Adrenal gland (tissue), 12 donors: Measurements from ENCODE around the gene UBXN2A. TPM values are rescaled to one million over a fixed set of nuclear protein-coding genes. Genes with fewer than 3 reads are reported as not detected.

Source experiments
- DNase-seq, 7 donors: peaks; one replicate each; pipeline ENCODE4 v3.0.0-alpha.2; 2019 to 2020
- H3K27ac ChIP-seq, 5 donors: fragments of 200-600 bp; sonication (generic) in 4 of 5; 1 replicate in 3 of 5; 2 replicates in 2 of 5; pipeline versions ENCODE4 v1.5.1 to v1.8.0; 2016 to 2020; ENCODE audit warnings: mild to moderate bottlenecking in 1 of 5
- H3K27me3 ChIP-seq: fragments of 200-600 bp; 2 replicates; pipeline ENCODE4 v1.8.0; 2021
- H3K36me3 ChIP-seq, 2 donors: fragments of 200-600 bp; replicated peaks in 1 of 2; 1 replicate in 1 of 2; 2 replicates in 1 of 2; pipeline versions ENCODE4 v1.5.1 to v1.8.0; 2018 to 2022
- H3K4me1 ChIP-seq, 2 donors: fragments of 200-600 bp; replicated peaks in 1 of 2; 1 replicate in 1 of 2; 2 replicates in 1 of 2; pipeline versions ENCODE4 v1.5.1 to v1.8.0; 2018 to 2021
- H3K4me3 ChIP-seq, 4 donors: fragments of 200-600 bp; sonication (generic) in 3 of 4; one replicate each; pipeline ENCODE4 v1.5.1; 2016 to 2018
- H3K9me3 ChIP-seq, 3 donors: fragments of 200-600 bp; sonication (generic) in 1 of 3; replicated peaks in 1 of 3; 1 replicate in 2 of 3; 2 replicates in 1 of 3; pipeline versions ENCODE4 v1.5.1 to v1.8.0; 2016 to 2021
- POLR2A ChIP-seq, 2 donors: fragments of 450-650 bp; IDR thresholded peaks; one replicate each; pipeline ENCODE4 v1.6.1; 2017; ENCODE audit warnings: antibody characterized with exemption in 2 of 2, mild to moderate bottlenecking in 2 of 2, moderate library complexity in 1 of 2
- WGBS, 4 donors: extraction: QIAGEN DNeasy Blood & Tissue Kit in 2 of 4; methylation state at CpG; one replicate each; pipeline versions ENCODE4 v1.1.5 to v1.1.7; 2013 to 2017; 5-methylcytosine and 5-hydroxymethylcytosine counted together
- intact Hi-C, 2 donors: fragments of 100-400 bp; cut with DNase I; formaldehyde crosslinking; loops; one replicate each; pipeline versions ENCODE4 v1.14.1 to v1.15.0; 2022 to 2023
- polyA plus RNA-seq, 3 donors: library from polyadenylated mRNA; stranded (reverse); fragments of 200-250 nt in 2 of 3; fragments of 350-450 nt in 1 of 3; fragmentation: Illumina TruSeq in 1 of 3; extraction: RNeasy Lipid Tissue Mini Kit (QIAGEN cat#74804) in 1 of 3; gene quantifications; one replicate each; pipeline ENCODE4 v1.2.3, GENCODE V29; 2013 to 2014
- total RNA-seq, 9 donors: library from RNA; depleted of rRNA in 4 of 9; stranded (reverse); fragments of >200 nt in 4 of 9; fragments of 120-200 nt in 1 of 9; fragmentation: NEBNext Ultra II Directional in 1 of 9; extraction: Animal tissue kit (Norgen Biotek cat#: 25700) in 1 of 9; gene quantifications; one replicate each; pipeline versions ENCODE4 v1.1.0 to v1.2.4, GENCODE V29; 2013 to 2023
- TF ChIP-seq, protein P1 (sequence below), 6 experiments: fragments of 450-650 bp in 4 of 6; fragments of 200-600 bp in 2 of 6; sonication (generic) in 1 of 6; IDR thresholded peaks; 1 replicate in 5 of 6; 2 replicates in 1 of 6; pipeline versions ENCODE4 v1.5.1 to v1.8.0; 2016 to 2021; ENCODE audit warnings: antibody characterized with exemption in 6 of 6, mild to moderate bottlenecking in 2 of 6, moderate library complexity in 1 of 6
- donor health status: healthy with polysubstance abuse.
- donor health status: Bipolar disorder and iron deficiency.
- donor health status: DM: yes; HTN: yes; CAD: no.
- donor health status: DM: no; HTN: no; CAD: no.
- donor health status: DM: no; HTN: no; CAD: no.
- donor health status: DM: yes; HTN: yes; CAD: no.

UBXN2A gene
- total and polyA plus RNA-seq, 12 donors, result 5.4 to 17.3 (median 11.0) TPM

DNA sequence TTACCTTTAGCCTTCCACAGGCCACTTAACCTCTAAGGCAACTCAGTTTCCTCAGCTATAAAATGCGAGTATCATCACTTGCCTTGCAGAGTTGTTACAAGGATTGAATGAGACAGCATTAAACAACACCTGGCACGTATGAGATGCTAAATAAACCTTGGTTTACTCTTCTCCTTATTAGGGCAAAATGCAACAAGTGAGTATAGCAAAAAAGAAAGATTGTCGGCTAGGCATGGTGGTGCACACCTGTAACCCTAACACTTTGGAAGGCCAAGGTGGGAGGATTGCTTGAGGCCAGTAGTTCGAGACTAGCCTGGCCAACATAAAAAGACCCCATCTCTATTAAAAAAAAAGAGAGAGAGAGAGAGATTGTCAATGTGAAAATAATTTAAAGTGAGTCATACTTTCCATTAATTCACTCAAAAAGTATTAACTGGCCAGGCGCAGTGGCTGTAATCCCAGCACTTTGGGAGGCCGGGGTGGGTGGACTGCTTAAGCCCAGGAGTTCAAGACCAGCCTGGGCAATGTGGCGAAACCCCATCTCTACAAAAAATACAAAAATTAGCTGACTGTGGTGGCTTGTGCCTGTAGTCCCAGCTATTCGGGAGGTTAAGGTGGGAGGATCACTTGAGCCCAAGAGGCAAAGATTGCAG lies 21.3 kb upstream of the UBXN2A start:
- DNase-seq, result no peak
- no peak overlapping the region for H3K27ac ChIP-seq
- WGBS, 4 donors, result 90 to 95% (median 91%) methylated on average over 8 of the region's 8 CpGs
- H3K27me3 ChIP-seq, result no peaks in the 10 kb centered on the region
- no peaks in the 10 kb centered on the region for H3K36me3 ChIP-seq
- H3K9me3 ChIP-seq, result no peaks in the 10 kb centered on the region
- H3K4me1 ChIP-seq, result peaks cover 4 to 35% of the 10 kb centered on the region in 2 donors
- TF ChIP-seq, protein P1, sequence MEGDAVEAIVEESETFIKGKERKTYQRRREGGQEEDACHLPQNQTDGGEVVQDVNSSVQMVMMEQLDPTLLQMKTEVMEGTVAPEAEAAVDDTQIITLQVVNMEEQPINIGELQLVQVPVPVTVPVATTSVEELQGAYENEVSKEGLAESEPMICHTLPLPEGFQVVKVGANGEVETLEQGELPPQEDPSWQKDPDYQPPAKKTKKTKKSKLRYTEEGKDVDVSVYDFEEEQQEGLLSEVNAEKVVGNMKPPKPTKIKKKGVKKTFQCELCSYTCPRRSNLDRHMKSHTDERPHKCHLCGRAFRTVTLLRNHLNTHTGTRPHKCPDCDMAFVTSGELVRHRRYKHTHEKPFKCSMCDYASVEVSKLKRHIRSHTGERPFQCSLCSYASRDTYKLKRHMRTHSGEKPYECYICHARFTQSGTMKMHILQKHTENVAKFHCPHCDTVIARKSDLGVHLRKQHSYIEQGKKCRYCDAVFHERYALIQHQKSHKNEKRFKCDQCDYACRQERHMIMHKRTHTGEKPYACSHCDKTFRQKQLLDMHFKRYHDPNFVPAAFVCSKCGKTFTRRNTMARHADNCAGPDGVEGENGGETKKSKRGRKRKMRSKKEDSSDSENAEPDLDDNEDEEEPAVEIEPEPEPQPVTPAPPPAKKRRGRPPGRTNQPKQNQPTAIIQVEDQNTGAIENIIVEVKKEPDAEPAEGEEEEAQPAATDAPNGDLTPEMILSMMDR (IDR thresholded peaks at IDR 0.05), result no peak
- TF ChIP-seq POLR2A (IDR thresholded peaks at IDR 0.05), result no peak
- H3K4me3 ChIP-seq, result no peak overlapping the region
- intact Hi-C loops, result no loop called here

DNA sequence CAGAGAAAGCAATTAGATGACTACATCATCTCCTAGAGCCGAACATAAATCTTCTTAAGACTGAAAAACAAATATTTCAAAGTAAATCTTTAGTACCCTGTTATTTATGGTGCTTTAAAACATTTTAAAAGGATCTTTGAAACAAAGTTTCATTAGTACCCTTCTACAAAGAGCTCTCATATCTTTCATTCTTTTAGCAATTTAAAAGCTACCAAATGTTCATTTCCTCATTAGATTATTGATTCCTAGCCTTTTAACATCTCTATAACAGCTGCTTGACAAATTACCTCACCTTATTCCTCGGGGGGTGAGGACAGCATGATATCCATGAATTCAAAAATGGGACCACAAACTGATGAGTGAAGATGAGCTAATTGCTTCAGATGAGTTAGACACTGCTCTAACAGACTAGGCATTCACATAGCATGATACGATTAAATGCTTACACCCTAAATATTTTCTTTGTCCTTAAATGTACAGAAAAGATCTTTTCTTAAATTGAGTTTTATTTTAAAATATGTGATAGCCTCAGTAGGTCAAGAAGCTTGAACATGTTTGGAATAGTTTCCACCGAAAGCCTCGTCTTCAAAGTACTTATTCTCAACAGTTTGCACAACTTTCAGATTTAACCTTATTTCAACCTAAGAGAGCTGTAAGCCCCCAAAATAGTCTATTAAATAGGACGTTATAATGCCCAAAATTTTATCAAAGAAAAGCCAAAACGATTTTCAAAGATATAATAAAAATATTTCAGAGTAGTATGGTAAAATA lies 15.5 kb upstream of the UBXN2A start:
- DNase-seq, result no peak
- no peak for TF ChIP-seq POLR2A (IDR thresholded peaks at IDR 0.05)
- TF ChIP-seq, protein P1 (IDR thresholded peaks at IDR 0.05), result no peak
- H3K36me3 ChIP-seq, result no peaks in the 10 kb centered on the region
- no peaks in the 10 kb centered on the region for H3K27me3 ChIP-seq
- H3K9me3 ChIP-seq, result no peaks in the 10 kb centered on the region
- intact Hi-C loops, result loop anchor here (5.0 to 10.0 kb wide), 2 partner anchors 150 to 153 kb away; partner anchors contain the start of gene SF3B6 (in 2 of the 2)
- peaks cover 17 to 35% of the 10 kb centered on the region in 2 donors for H3K4me1 ChIP-seq
- 20 to 29% (median 27%) methylated on average over 7 of the region's 7 CpGs for WGBS, 4 donors
- H3K4me3 ChIP-seq, result peak overlapping the region in 1 of 4 donors; percentile 95
- peak overlapping the region in 1 of 5 donors; percentile 97 for H3K27ac ChIP-seq

DNA sequence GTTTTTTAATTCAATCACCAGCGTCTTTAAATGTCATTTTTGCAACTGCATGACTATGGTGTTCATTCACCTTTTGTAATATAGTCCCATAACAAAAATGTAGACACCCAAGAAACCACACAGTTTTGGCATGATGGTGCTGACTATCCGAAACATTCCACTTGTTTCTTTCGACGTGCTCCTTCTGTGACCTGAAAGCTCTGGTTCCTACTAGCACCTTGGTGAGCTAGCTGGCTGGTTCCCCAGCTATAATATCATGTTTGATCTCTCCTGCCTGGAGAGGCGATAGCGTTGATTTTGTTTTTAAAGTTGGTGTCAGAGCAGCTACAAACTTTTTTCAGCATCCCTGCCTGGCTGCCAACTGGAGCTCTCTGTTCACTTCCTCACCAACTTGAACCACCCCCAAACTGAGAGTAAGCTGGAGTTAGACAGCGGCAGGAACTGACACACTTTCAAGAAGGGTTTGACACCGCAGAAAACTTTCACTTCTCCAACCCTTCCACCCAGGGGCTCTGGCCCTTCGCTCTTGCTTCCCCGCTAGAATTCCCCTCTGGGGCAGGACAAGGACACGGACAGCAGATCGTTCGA lies 14.5 kb upstream of the UBXN2A start:
- Histone ChIP-seq H3K4me1 (peaks cover 17 to 33% of the 10 kb centered on the region in 2 donors), H3K36me3 (no peaks in the 10 kb centered on the region), H3K9me3 (no peaks in the 10 kb centered on the region), H3K27me3 (no peaks in the 10 kb centered on the region), H3K4me3 (peak overlapping the region; percentile 17 to 97 (median 93)), H3K27ac (peak overlapping the region; percentile 96 to 100 (median 99))
- DNase-seq, result peak; percentile 58 to 86 (median 66)
- intact Hi-C loops, result loop anchor here (5.0 to 10.0 kb wide), 2 partner anchors 149 to 152 kb away; partner anchors contain the start of gene SF3B6 (in 2 of the 2)
- peak in 1 of 2 donors; percentile 68 for TF ChIP-seq POLR2A (IDR thresholded peaks at IDR 0.05)
- TF ChIP-seq, protein P1 (IDR thresholded peaks at IDR 0.05), result no peak
- 0 to 1% (median 0%) methylated on average over 13 of the region's 13 CpGs for WGBS, 4 donors

DNA sequence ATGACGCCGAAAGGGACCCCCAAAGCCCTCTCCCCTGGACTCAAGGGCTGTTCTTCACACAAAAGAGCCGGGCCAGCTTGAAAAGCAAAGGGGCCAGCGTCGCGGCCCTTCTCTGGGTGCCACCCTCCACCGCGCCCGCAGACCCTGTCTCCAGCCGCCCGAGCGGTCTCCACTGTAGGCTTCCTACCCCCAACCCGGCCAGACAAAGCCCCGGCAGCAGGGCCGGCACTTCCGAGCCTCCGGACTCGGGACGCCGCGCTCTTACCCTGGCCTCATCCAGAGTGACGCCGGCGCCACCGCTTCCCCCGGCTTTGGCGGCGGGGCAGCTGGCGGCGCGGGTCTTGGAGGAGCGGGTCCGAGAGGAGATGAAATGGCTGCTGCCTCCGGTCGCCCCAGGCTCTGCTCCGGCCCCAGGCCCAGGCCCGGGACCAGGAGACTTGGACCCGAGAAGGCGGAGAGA lies 13.9 kb upstream of the UBXN2A start:
- no peaks in the 10 kb centered on the region for H3K36me3 ChIP-seq
- 0% methylated on average over 3 to 39 of the region's 39 CpGs for WGBS, 4 donors
- peak overlapping the region; percentile 96 to 100 (median 99) for H3K27ac ChIP-seq
- intact Hi-C loops, result loop anchor here (5.0 to 10.0 kb wide), 2 partner anchors 148 to 151 kb away; partner anchors contain the start of gene SF3B6 (in 2 of the 2)
- H3K9me3 ChIP-seq, result no peaks in the 10 kb centered on the region
- peaks cover 17 to 27% of the 10 kb centered on the region in 2 donors for H3K4me1 ChIP-seq
- no peaks in the 10 kb centered on the region for H3K27me3 ChIP-seq
- no peak for TF ChIP-seq POLR2A (IDR thresholded peaks at IDR 0.05)
- TF ChIP-seq, protein P1 (IDR thresholded peaks at IDR 0.05), result no peak
- peak in 5 of 7 donors; percentile 39 to 64 (median 46) for DNase-seq
- peak overlapping the region; percentile 17 to 97 (median 93) for H3K4me3 ChIP-seq
